Measurements from ENCODE around the gene NFATC1.

GRCh38 chr18:79533146-79533545 lies 137.4 kb downstream of the NFATC1 start:
- TF ChIP-seq PATZ1 (CRISPR knock-in tag; IDR thresholded peaks at IDR 0.05; ENCODE audit: borderline replicate concordance) (no peak), CREB5 (CRISPR knock-in tag; IDR thresholded peaks at IDR 0.05; ENCODE audit: low read depth) (no peak), ISL1 (CRISPR knock-in tag; IDR thresholded peaks at IDR 0.05) (no peak), POU6F1 (CRISPR knock-in tag; IDR thresholded peaks at IDR 0.05; ENCODE audit: borderline replicate concordance, low read depth) (no peak), TOX (CRISPR knock-in tag; IDR thresholded peaks at IDR 0.05; ENCODE audit: borderline replicate concordance) (no peak), RARB (CRISPR knock-in tag; IDR thresholded peaks at IDR 0.05) (no peak)
